ENCODE measurements around the gene BPIFA2.

BPIFA2 gene

GRCh38 chr20:33160681-33161080, 7.3 kb upstream of the BPIFA2 start:
- TF ChIP-seq, protein P1, sequence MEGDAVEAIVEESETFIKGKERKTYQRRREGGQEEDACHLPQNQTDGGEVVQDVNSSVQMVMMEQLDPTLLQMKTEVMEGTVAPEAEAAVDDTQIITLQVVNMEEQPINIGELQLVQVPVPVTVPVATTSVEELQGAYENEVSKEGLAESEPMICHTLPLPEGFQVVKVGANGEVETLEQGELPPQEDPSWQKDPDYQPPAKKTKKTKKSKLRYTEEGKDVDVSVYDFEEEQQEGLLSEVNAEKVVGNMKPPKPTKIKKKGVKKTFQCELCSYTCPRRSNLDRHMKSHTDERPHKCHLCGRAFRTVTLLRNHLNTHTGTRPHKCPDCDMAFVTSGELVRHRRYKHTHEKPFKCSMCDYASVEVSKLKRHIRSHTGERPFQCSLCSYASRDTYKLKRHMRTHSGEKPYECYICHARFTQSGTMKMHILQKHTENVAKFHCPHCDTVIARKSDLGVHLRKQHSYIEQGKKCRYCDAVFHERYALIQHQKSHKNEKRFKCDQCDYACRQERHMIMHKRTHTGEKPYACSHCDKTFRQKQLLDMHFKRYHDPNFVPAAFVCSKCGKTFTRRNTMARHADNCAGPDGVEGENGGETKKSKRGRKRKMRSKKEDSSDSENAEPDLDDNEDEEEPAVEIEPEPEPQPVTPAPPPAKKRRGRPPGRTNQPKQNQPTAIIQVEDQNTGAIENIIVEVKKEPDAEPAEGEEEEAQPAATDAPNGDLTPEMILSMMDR (IDR thresholded peaks at IDR 0.05; ENCODE audit: borderline replicate concordance, insufficient read depth, low read depth, low read length), result no peak

DNA sequence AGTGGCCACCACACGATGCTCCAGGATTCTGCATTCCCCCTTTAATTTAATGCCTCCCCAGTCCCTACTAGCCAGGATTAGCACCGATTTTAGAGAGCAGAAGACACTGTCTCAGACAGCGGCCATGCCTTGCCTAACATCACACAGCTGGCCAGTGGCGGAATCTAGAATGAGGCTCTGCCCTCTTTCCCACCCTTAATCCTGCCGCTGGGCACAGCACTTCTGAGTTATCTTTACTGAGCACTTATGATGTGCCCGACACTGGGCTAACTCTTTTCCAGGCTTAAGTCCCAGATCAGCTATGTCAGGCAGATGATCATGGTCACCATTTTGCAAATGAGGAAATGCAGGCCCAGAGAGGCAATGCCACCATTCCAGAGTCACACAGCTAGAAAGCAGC, 5.6 kb upstream of the BPIFA2 start:
- H3K4me3 ChIP-seq (ENCODE audit: low read depth, low read length), result no peak overlapping the region
- TF ChIP-seq, protein P1 (IDR thresholded peaks at IDR 0.05; ENCODE audit: borderline replicate concordance, insufficient read depth, low read depth, low read length), result no peak

More at GRCh38 chr20:33160681-33161080, 7.3 kb upstream of the BPIFA2 start:
- no peak overlapping the region for H3K4me3 ChIP-seq (ENCODE audit: low read depth, low read length)

- TF ChIP-seq, protein P1 (IDR thresholded peaks at IDR 0.05; ENCODE audit: borderline replicate concordance, insufficient read depth, low read depth, low read length), result no peak
- no peak overlapping the region for H3K4me3 ChIP-seq (ENCODE audit: low read depth, low read length)
These were observed 5.2 kb upstream of the BPIFA2 start for GRCh38 chr20:33162753-33163152.

DNA sequence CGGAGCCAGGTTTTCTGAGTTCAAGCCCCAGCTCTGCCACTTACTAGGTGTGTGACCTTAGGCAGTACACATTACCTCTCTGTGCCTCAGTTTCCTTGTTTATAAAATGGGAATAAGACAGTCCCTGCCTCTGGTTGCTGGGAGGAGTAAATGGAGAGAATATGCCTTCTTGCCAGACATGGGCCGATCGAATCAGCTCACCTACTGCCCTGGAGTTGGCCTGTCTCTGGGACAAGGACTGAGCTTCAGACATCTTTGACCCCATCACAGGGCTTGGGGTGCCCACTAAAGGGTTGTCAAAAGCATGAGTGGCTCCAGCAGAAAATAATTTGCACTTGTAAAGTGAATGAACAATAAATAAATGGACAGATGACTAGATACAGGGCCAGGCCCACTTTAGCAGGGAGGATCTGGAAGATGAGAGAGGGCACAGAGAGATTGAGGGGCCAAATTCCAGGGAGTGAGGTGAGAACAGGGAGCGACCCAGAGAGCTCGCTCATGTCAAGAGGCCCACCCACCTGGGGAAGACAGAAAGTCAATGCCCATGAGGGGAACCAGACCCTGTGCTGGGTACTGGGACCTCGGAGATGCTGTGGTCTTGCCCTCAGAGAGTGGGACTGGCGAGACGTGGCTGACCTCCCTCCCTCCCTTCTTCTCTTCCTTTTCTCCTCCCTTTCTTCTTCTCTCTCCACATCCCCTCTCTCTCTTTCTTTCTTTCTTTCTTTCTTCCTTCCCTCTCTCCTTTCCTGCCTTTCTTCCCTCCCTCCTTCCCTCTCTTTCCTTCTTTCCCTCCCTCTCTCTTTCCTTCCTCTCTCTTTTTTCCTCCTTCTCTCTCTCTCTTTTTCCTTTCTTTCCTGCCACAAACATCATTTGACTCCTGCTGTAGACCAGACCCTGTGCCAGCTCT, 3.9 kb upstream of the BPIFA2 start:
- TF ChIP-seq, protein P1 (IDR thresholded peaks at IDR 0.05; ENCODE audit: borderline replicate concordance, insufficient read depth, low read depth, low read length), result no peak
- H3K4me3 ChIP-seq (ENCODE audit: low read depth, low read length), result no peak overlapping the region

DNA sequence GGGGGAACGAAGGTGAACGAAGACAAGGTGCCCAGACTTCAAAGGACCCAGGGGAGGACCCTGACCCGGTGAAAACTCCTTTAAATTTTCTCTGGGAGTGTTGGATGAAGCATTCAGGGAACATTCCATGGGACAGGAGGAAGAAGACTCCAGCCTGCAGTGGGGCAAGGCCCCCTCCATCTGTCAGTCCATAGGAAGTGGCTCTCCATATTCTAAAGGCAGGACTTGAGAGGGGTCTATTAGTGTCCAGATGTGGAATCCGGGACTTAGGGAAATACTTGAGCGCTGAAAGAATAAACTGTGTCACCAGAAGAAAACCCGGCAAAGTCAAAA, 3.2 kb upstream of the BPIFA2 start:
- TF ChIP-seq, protein P1 (IDR thresholded peaks at IDR 0.05; ENCODE audit: borderline replicate concordance, insufficient read depth, low read depth, low read length), result no peak
- H3K4me3 ChIP-seq (ENCODE audit: low read depth, low read length), result no peak overlapping the region

GRCh38 chr20:33165416-33166055, 2.4 kb upstream of the BPIFA2 start:
- TF ChIP-seq, protein P1 (IDR thresholded peaks at IDR 0.05; ENCODE audit: borderline replicate concordance, insufficient read depth, low read depth, low read length), result no peak
- H3K4me3 ChIP-seq (ENCODE audit: low read depth, low read length), result no peak overlapping the region
